ENCODE results near the gene BCOR.

BCOR gene

DNA sequence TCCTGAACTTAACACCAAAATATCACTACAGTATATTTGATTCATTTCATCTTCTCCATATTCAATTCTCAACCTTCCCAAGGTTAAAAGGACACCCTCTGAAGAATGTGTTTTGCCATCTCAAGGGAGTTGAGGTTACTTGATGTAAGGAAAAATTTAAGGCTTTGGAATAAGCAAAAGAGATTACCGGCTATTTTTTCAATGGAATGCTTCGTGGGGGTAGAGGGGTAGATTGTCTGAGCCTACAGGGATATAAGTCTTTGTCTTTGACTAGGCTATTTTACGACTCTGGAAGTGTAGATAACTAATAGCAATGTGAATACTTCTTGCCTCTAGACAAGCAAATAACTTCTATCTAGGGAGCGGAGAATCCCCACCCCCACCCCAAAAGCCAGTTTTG, 78.2 kb downstream of the BCOR start:
- Histone ChIP-seq H3K4me3 (no peak overlapping the region), H3K9me3 (peaks cover 0 to 11% (median 6%) of the 10 kb centered on the region in 3 donors), H3K36me3 (no peaks in the 10 kb centered on the region), H3K4me1 (peaks cover 0 to 6% (median 0%) of the 10 kb centered on the region in 4 donors), H3K27me3 (no peaks in the 10 kb centered on the region), H3K27ac (no peak overlapping the region)
- TF ChIP-seq, protein P1, sequence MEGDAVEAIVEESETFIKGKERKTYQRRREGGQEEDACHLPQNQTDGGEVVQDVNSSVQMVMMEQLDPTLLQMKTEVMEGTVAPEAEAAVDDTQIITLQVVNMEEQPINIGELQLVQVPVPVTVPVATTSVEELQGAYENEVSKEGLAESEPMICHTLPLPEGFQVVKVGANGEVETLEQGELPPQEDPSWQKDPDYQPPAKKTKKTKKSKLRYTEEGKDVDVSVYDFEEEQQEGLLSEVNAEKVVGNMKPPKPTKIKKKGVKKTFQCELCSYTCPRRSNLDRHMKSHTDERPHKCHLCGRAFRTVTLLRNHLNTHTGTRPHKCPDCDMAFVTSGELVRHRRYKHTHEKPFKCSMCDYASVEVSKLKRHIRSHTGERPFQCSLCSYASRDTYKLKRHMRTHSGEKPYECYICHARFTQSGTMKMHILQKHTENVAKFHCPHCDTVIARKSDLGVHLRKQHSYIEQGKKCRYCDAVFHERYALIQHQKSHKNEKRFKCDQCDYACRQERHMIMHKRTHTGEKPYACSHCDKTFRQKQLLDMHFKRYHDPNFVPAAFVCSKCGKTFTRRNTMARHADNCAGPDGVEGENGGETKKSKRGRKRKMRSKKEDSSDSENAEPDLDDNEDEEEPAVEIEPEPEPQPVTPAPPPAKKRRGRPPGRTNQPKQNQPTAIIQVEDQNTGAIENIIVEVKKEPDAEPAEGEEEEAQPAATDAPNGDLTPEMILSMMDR (IDR thresholded peaks at IDR 0.05) = no peak
- intact Hi-C loops (cut with DNase I; ENCODE audit: low total_unique reads) = loop anchor here (10.0 kb wide), 2 partner anchors 195 to 285 kb away; no protein-coding TSS in a partner anchor
- DNase-seq = no peak

DNA sequence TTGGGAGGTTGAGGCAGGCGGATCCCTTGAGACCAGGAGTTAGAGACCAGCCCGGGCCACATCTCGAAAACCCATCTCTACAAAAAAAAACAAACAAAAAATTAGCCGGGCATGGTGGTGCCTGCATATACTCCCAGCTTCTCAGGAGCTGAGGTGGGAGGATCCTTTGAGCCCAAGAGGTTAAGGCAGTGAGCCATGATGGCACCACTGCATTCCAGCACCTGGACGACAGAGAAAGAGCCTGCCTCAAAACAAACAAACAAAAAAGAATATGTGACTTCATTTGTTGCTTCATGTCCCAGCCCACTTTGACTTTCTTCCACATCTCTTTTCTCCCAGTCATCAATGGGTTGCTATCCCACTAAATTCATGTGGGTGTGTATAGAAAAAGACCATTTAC, 79.7 kb downstream of the BCOR start:
- H3K4me1 ChIP-seq = peaks cover 0 to 17% (median 0%) of the 10 kb centered on the region in 4 donors
- TF ChIP-seq, protein P1 (IDR thresholded peaks at IDR 0.05) = no peak
- no peak overlapping the region for H3K27ac ChIP-seq
- peaks cover 0 to 11% (median 6%) of the 10 kb centered on the region in 3 donors for H3K9me3 ChIP-seq
- intact Hi-C loops (cut with DNase I; ENCODE audit: low total_unique reads) = loop anchor here (10.0 kb wide), 2 partner anchors 193 to 283 kb away; no protein-coding TSS in a partner anchor
- H3K4me3 ChIP-seq = no peak overlapping the region
- no peak for DNase-seq
- no peaks in the 10 kb centered on the region for H3K36me3 ChIP-seq
- H3K27me3 ChIP-seq = no peaks in the 10 kb centered on the region

DNA sequence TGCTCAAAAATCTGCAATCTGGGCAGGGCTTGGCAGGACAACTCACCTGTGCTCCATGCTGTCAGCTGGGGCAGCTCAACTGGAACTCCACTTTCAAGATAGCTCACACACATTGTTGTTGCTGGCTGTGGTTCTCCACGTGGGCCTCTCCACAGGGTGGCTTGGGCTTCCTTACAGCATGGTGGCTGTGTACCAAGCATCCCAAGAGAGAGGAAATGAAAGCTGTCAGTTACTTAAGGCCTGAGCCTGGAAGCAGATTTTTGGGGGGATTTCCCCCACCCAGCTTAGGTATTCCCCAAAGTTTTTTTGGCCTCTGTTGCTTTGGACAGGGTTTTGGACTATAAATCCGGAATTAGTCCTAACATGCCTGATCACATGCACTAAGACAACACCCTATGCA, 81.0 kb downstream of the BCOR start:
- Histone ChIP-seq H3K4me3 (no peak overlapping the region), H3K36me3 (no peaks in the 10 kb centered on the region), H3K9me3 (peaks cover 0 to 7% (median 6%) of the 10 kb centered on the region in 3 donors), H3K27me3 (no peaks in the 10 kb centered on the region), H3K4me1 (peaks cover 0 to 30% (median 6%) of the 10 kb centered on the region in 4 donors), H3K27ac (no peak overlapping the region)
- DNase-seq = no peak
- intact Hi-C loops (cut with DNase I; ENCODE audit: low total_unique reads) = loop anchor here (10.0 kb wide), 2 partner anchors 192 to 282 kb away; no protein-coding TSS in a partner anchor
- TF ChIP-seq, protein P1 (IDR thresholded peaks at IDR 0.05) = no peak

DNA sequence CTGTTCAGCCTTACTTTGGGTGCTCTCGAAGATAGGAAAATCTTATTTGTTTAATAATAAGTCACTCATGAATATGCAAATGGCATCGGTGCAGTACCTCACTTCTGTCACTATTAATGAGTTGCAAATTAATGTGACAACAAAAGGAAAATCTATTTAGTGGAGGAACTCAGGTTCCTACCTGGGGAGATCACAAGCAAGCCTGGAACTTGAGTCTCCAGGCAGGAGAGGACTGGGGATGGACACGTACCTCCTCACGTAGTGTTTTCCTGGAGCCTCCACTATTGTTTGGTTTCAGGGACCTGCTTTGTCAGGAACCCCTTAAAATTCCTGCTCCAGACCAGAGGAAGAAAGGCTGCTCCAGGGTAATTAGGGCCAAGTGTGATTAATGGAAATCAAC, 82.1 kb downstream of the BCOR start:
- no peaks in the 10 kb centered on the region for H3K27me3 ChIP-seq
- H3K9me3 ChIP-seq = peaks cover 0 to 7% (median 6%) of the 10 kb centered on the region in 3 donors
- H3K36me3 ChIP-seq = no peaks in the 10 kb centered on the region
- intact Hi-C loops (cut with DNase I; ENCODE audit: low total_unique reads) = loop anchor here (10.0 kb wide), 2 partner anchors 191 to 281 kb away; no protein-coding TSS in a partner anchor
- peaks cover 0 to 34% (median 9%) of the 10 kb centered on the region in 4 donors for H3K4me1 ChIP-seq
- no peak for DNase-seq
- TF ChIP-seq, protein P1 (IDR thresholded peaks at IDR 0.05) = no peak
- no peak overlapping the region for H3K27ac ChIP-seq
- no peak overlapping the region for H3K4me3 ChIP-seq

DNA sequence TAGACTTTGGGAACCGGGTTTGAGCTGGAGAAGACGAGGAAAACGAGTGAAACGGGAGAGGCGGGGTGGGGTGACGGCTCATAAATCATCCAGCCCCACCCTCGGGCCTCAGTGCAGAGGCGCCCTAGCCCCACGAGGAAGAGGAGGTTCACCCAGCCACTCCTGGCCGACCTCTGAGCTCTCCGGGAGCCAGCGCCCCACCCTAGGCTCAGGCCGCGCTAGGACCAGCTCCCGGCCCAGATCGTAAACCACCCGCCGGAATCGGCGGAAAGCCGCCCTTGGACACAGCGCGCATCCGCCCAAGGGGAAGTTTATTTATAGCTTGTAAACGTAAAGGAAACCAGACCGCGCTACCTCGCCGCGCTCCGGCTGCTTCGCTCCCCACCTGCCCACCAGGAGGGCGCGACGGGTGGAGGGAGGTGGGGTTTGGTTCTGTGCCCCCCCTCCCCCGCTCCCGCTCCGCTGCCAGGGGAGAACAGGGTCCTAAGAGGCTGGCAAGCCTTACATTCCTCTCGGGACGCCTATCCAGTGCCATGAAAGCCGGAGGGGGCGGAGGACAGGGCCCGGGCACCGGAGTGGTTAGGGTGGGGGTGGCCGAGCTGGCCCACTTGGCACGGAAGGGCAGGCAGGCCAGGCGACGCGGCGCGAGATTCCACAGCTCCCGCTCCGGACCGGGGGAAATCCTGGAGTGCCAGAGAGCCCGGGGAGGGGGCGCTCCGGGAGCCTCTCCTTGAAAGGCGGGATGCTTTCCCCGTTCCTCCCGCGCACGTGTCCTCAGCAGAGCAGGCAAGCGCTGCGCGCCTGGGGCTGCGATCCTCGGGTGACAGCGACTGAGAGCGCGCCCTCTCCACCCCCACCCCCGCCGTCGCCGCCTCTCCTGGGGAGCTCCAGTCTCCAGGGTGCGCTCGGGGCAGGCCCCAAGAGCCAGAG, 84.2 kb downstream of the BCOR start:
- peak; percentile 62 to 86 for DNase-seq
- no peaks in the 10 kb centered on the region for H3K27me3 ChIP-seq
- H3K27ac ChIP-seq = peak overlapping the region; percentile 94 to 96
- peaks cover 0 to 7% (median 6%) of the 10 kb centered on the region in 3 donors for H3K9me3 ChIP-seq
- H3K36me3 ChIP-seq = no peaks in the 10 kb centered on the region
- intact Hi-C loops (cut with DNase I; ENCODE audit: low total_unique reads) = loop anchor here (2.0 to 10.0 kb wide), 4 partner anchors 105 to 279 kb away; no protein-coding TSS in a partner anchor
- H3K4me1 ChIP-seq = peaks cover 0 to 49% (median 13%) of the 10 kb centered on the region in 4 donors
- H3K4me3 ChIP-seq = peak overlapping the region; percentile 62 to 66
- TF ChIP-seq, protein P1 (IDR thresholded peaks at IDR 0.05) = no peak
